HG03025 (cell line): ENCODE results near the gene GLRX.
"Not testable (repeated sequence)": the region's sequence is repeated elsewhere in the genome, so short reads cannot be mapped to it uniquely, and the experiment has no call there.

Experiments
- ATAC-seq: cut with Tn5 transposase; IDR thresholded peaks from one replicate; pipeline ENCODE4 v1.9.1; 2021; ENCODE audit warnings: mild to moderate bottlenecking, moderate library complexity; ENCODE audit not compliant: unreplicated experiment, low FRiP score

The GLRX gene

DNA sequence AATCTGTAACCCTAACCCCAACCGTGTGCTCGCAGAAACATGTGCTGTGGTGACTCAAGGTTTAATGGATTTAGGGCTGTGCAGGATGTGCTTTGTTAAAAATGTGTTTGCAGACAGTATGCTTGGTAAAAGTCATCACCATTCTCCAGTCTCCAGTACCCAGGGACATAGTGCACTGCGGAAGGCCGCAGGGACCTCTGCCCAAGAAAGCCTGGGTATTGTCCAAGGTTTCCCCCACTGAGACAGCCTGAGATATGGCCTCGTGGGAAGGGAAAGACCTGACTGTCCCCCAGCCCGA lies 11.5 kb downstream of the GLRX start:
- not testable (repeated sequence) for ATAC-seq

DNA sequence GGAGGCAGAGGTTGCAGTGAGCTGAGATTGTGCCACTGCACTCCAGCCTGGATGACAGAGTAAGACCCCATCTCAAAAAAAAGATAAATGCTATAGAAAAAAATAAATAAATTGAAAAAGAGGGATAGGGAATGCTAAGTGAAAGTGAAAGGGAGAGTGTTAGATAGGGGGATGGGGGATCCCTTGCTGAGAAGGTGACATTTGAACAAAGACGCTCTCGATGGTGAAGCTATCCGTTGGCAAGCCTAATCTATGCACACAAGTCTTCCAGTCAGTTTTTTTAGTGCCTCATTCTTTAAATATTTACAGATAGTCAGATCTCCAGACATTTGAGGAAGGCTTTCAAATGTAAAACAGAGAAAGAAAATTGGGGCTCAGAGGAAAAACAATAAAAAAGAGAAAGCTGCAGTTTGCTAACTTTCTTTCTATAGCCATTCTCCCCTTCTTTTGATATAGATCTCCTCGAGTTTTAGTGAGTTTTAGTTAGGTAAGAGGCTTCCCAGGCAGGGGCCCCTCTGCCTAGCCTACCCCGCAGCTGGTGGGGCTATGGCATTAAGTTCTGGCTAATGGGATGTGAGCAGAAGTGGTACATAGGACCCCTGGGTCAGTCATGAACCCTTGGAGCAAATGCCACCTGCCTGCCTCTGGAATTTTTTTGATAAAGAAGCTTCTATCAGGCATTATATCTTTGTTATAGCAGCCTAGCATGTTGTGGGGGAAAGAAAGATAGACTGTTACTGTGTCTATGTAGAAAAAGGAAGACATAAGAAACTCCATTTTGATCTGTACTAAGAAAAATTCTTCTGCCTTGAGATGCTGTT lies 12.0 kb downstream of the GLRX start:
- ATAC-seq, result no peak

DNA sequence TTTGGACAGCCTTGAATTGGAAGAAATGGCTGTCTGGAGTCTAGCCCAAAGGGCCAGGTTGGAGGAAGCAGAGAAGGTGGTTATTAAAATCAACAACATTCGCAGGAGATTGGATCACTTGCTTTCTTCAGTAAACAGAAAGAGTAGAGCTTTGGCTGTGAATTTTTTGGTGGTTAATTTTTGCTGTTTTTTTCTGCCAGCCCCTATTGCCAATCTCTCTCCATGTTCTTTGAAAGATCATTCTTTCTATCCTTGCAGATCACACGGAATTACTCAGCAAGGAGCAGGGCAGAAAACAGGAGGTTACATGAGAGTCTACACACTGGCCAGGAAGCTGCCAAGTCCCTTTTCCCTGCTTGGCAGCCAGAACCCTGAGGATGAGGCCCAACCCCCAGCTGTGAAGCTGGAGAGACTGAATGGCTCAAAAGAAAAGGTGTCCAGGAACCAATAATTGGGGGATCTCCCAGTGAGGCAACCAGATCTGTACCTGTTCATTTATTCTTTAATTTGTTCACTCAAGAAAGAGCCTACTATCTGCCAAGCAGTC lies 13.0 kb downstream of the GLRX start:
- no peak for ATAC-seq

DNA sequence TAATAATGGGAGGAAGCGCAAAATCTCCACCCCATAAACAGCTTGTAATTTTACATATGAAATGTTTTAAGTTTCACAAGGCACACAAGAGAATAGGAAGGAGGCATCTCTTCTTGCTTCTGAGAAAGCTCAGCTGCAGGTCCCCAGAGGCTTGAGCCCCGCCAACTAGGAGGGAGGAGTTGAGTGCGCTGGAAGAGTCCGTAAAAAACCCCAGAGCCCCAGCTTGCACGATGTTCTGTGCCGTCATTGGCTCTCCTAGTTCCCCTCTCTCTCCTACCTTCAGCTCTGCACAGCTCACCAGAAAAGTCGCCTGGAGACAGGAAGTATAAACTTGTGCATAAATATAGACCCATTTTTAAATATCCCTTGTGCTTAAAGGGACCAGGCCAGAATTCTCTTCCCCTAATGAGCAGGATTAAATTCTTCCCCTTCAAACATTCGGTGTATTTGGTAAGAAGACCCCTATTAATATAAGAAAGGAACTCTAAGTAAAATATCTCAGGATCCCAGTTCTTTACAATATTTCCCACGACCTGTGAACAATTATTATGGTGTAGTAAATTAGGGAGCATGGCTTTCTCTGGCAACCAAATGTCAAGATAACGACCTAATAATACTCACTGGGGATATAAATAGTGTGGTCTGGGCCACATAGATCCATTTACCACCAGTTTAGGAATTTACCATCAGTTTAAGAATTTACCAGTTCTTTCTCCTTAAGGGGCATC lies 13.7 kb downstream of the GLRX start:
- ATAC-seq, result peak; percentile 99

DNA sequence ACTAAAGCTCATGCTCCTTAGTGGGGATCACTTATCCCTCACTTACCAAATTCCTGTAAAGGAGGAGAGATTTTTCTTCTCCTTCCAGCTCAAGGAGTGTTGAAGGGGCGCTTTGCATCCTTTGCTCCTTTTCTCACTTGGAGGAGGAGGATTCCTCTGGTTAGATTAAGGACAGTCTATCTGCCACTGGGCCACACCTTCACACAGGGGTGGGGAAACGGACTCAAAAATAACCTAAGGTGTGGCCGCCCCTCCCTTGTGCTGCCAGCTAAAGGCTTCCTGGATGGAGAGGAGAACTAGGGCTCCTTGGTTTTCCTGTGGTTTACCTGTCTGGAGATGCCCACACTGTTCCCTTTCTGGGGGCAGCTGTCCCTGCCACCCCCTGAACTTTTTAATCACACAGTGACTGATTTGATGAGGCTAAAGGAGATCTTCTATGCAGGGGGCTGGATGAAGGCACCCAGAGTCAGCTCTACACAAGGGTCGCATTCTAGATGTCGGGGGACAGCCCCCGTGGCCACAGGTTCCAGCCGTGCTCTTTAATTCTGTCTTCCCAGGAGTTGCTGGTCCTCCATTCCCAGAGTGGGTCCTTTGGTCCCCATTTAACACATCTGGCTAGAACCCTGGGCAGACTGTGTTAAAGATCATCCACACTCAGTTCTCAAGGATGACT lies 14.4 kb downstream of the GLRX start:
- ATAC-seq, result no peak

DNA sequence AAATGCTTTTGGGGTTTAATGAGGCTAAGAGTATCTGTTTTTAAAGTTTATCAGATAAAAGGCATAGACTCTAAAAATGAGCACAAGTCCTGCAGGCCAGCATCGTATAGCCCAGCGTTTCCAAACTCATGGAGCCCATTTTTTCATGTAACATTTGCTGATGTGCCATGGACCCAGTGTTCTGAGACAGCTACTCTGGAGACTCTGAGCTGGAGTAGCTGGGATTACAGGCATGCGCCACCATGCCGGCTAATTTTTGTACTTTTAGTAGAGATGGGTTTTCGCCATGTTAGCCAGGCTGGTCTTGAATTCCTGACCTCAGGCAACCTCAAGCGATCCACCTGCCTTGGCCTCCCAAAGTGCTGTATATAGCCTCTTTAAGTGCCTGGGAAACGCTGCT lies 15.8 kb downstream of the GLRX start:
- no peak for ATAC-seq

DNA sequence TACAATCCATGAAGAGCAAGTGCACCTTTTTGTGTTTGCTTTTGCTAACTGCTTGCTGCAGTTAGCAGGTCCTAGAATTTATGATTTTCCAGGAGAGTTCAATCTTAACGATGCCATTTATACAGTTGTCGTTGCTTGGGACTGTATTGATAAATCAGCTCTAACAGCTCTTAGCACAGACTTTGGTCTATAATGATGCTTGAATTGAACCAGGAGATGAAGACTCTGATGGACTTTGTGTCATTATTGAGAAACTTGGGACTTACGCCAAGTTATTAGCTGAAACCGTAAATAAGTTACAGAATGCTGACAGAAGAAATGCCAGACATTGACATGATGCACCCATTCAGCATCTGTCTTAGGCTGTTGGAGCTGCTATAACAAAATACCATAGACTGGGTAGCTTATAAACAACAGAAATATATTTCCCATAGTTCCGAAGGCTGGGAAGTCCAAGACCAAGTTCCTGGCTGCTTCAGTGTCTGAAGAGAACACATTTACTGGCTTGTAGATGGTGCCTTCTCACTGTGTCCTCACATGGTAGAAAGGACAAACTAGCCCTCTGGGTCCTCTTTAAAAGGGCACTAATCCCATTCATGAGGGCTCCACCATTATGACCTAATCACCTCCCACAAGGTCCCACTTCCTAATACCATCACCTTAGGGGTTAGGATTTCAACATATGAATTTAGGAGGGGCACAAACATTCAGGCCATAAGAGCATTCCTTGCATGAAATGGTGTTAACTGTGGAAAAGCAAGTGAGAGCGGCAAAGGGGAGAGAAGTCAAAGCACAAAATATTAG lies 17.6 kb downstream of the GLRX start:
- no peak for ATAC-seq

DNA sequence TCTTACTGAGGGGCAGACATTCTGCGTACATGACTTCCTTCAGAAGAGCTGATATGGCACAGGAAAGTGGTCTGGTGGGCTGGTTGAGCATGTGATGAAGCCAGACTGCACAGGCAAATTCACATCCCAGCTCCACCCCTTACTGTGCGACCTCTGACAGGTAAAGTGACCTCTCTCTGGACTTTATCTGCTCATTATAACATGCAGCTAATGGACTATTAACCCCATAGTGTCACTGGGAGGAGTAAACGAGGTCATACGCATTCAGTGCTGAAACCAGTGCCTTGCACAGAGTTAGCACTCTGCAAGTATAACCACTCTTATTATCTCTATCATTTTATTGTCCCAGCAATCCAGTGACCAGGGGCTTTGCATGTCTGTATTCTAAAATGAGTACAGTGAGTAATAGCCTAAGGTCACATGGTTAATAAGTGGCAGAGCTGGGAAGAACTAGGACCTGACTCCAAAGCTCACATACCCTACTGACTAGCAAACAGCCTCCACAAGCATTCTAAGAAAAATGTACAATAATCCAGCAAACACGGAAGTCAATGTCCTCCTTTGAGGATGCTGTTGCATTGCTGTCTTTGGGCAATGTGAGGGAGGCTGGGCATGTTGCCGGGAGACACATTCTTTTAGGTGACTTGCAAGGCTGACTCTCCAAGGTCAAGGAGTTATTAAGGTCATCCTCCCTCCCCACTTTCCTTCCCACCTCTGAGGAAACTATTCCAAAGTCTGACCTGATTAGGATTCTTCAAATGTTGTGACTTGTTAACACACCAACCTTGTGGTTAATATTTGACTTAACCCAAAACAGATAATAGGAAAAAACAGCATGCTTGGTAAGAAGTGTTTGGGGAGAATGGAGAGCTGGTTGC lies 19.0 kb downstream of the GLRX start:
- no peak for ATAC-seq

DNA sequence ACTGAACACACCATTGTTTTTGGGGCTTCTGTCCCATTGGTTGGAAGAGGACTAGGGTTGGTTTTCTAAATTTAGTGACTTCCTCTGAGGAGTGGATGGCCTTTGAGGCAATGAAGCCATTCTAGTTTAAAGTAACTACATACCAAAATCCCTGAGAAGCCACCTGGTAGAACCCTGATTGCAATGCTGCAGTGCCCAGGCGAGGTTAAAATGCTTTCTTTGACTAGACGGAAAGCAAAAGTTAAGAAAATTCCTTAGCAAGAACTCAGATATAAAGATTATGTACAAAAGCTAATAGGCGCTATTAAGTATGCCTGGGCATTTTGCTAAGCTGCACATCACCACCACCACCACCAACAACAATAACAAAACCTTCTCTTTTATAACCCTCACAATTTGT lies 20.6 kb downstream of the GLRX start:
- no peak for ATAC-seq

DNA sequence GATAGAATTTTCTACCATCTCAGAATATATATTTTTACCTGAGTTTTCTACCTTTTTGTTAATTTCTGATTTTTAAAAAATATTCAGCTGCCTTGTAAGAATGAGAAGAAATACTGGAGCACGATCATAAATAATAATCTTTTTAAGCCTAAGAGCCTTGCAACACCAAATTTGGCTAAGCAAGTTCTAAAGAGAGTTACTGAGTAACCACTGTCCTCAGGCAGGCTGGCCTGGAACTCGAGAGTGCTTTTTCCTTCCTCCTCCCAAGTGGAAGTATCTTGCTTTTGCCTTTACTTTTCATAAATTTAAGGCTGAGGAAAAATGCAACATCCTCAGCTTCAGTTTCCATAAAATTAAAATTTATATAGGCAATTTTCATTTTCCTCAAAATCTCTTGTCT lies 21.0 kb downstream of the GLRX start:
- no peak for ATAC-seq

DNA sequence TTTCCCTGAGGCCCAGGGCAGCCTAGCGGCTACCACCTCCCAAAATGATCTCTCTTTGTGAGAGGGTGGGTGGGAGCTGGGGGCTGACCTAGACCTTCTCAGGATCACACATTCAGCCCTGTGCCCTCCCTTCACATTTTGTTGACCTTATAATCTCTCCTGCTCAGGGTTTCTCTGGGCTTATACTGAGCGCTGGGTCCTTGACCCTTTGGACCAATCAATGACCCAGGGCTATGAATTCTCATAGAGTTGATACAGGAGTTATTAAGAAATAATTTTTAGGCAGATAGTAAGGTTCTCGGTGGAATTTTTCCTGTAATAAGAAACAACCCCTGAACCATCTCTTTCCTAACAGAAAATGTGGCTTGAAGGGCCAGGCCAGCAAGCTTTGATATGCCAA lies 22.0 kb downstream of the GLRX start:
- no peak for ATAC-seq

DNA sequence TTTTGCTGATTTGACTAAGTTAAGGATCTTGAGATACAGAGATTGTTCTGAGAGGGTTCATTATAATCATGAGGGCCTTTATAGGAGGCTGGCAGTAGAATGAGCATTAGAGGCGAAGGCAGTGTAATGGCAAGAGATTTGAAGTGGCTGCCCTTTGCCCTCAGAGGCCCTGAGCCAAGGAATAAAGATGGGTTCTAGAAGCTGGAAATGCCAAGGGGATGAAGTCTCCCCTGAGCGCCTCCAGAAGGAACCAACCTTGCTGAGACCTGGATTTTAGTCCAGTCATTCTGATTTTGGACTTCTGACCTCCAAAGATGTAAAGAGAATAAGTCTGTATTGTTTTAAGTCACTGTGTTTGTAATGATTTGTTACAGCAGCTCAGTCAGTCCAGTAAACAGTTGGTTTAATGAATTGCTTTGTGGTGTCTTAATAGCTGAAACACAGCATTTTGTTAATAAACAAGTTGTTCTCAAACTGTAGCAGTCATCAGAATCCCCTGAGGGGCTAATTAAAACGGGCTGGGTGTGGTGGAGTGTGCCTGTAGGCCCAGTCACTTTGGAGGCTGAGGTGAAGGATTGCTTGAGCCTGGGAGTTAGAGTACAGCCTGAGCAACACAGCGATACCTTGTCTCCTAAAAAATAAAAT lies 23.2 kb downstream of the GLRX start:
- ATAC-seq, result no peak

DNA sequence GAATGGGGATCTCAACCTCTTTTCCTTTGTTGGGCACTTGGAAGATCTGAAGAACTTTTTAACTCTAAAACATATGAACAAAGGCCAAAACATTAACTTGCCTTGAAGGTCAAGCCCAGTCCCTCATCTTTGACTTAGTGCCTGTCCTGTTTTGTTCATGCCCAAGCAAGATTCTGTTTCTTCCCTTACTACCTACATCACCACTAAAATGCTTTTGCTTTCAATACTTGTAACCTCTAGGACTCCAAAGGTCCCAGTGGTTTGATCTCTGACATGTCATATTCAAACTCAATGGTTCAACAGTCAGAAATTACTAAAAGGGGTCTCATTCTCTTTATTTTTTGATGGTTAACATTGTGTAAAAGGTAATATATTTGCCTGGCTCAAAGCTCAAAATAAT lies 24.0 kb downstream of the GLRX start:
- no peak for ATAC-seq

DNA sequence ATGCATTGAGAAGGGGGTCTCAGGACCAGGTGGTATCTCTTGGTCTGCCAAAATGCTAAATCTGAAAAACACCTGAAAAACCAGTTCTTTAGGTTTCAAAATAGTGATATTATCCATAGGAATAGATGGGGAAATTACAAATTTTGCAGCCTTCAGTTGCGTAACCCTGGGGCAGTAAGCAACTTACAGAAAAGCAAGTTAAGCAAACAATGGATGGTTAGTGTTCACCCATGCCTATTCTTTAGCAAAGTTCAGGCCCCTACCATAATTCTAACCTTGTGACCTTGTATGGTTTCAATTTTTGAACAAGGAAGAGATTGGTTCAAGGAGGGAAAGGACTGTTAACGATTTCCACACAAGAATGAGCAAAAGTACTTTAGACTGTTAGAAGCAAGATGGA lies 24.5 kb downstream of the GLRX start:
- ATAC-seq, result no peak

DNA sequence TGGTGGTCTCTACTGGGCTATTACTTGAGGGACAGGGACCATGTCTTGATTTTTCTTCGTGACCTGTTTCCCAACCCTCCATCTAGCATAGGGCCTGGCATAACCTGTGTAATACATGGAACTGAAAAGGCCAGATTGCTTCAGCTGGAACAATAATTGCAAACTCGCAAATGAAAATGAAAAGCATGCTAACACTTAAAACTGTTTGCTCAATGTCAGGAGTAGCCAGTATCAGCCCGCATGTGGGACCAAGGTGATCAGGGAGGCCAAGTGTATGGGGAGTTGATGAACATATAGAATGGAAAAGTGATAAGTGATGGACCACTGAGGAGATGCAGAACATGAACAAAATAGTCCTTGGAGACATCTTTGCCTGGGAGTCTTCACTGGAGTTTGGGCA lies 25.2 kb downstream of the GLRX start:
- no peak for ATAC-seq

DNA sequence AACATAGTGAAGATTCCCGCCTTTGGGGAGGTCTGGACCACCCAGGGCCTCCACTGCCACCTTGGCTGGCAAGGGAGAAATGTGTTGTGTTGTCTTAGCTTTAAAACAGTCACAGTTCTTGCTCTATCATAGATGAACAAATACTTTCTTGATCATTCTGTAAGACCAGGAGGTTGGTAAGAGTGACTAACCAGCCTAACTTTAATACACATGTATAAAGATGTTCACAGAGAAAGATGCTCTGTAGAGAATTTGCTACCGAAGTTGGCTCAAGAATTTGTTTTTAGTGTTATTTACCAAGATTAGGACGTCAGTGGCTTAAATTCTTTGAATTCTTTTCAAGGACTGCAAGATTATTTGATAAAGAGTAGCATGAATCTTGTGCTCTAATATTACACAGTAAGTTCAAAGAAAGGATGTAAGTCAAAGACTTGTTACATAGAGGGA lies 28.4 kb downstream of the GLRX start:
- no peak for ATAC-seq

DNA sequence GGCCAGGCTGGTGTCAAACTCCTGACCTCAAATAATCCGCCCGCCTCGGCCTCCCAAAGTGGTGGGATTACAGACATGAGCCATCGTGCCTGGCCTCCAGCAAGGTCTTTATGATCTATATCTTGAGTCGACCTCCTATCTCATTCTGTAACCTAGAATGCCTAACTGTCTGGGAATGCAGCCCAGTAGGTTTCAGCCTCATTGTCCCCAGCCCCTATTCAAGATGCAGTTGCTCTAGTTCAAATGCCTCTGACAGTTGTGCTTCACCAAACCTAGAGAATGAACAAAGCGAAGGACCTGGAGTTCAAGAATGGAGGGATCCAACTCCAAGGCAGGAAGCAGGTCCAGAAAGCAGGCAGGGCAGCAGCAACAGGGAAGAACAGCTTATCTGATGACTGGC lies 30.8 kb downstream of the GLRX start:
- ATAC-seq, result no peak

DNA sequence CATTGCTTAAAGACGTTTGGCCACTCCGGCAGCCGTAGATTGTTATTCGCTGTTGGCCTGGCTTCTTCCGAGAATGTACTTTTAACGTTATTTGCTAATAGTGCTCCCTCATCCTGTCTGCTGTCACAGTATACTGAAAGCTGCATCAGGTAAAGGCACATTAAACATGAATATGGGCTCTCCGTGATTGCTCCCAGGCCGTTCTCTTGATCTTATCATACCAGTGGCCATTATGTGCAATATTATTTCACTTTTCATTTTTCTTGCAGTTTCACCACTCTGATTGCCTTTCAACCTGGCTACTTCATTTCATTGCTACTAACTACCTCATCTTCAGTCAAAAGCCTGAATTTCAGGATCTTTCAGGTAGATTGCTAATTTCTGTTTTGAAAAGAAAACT lies 34.0 kb downstream of the GLRX start:
- no peak for ATAC-seq

DNA sequence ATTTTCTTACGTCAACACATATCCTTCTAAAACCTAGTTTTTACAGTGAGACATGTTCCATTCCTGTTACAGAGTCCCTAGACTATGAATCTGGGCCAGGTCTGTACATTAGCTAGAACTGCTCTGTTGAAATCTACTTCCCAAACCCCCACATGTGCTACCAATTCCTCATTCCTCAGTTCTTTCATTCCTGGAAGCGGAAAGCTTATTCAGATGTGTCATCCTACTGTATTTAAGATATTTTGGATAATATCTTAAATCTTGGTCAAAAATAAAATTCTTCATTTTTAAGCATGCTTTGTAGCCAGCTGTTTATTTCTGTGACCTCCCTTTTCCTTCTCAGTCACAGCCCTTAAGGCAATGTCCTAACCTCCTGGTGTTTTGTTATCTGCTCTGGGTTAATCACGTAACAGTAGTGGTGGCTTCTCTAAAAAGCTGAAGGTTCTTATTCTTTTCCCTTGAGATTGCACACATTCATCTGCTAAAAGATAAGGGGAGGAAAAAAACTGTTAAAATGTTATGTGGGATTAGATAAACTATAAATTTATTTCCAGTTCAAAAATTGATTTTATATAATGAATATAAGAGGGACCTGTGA lies 35.6 kb downstream of the GLRX start:
- ATAC-seq, result no peak
